ENCODE results near the gene CPPED1.

GRCh38 chr16:12780467-12780866, 23.2 kb downstream of the CPPED1 start:
- TF ChIP-seq MAX (IDR thresholded peaks at IDR 0.05; ENCODE audit: low read depth, low read length) (no peak), YY1 (IDR thresholded peaks at IDR 0.05; ENCODE audit: low read depth, low read length) (no peak), CTCF (IDR thresholded peaks at IDR 0.05 in 2 of 3, conservative IDR thresholded peaks at IDR 0.05 in 1 of 3; ENCODE audit: control insufficient read depth in 2 of 3, extremely low read depth in 1 of 3, insufficient read depth in 1 of 3, low read depth in 3 of 3, low read length in 3 of 3) (no peak), KAT2A (conservative IDR thresholded peaks at IDR 0.05; ENCODE audit: control insufficient read depth, low read depth, low read length) (no peak), EED (IDR thresholded peaks at IDR 0.05; ENCODE audit: low read depth) (no peak), POLR2A (IDR thresholded peaks at IDR 0.05; ENCODE audit: low read depth, low read length) (no peak), ELK1 (IDR thresholded peaks at IDR 0.05; ENCODE audit: low read depth, low read length) (no peak), CBFB (IDR thresholded peaks at IDR 0.05; ENCODE audit: low read depth) (no peak), NRF1 (conservative IDR thresholded peaks at IDR 0.05; ENCODE audit: low read depth, low read length) (no peak), ATF3 (IDR thresholded peaks at IDR 0.05; ENCODE audit: borderline replicate concordance, extremely low read depth, low read depth, low read length) (no peak), NBN (IDR thresholded peaks at IDR 0.05) (no peak), MXI1 (IDR thresholded peaks at IDR 0.05; ENCODE audit: low read depth, low read length) (no peak), ZBTB33 (IDR thresholded peaks at IDR 0.05) (no peak)
- TF ChIP-seq, protein P1, sequence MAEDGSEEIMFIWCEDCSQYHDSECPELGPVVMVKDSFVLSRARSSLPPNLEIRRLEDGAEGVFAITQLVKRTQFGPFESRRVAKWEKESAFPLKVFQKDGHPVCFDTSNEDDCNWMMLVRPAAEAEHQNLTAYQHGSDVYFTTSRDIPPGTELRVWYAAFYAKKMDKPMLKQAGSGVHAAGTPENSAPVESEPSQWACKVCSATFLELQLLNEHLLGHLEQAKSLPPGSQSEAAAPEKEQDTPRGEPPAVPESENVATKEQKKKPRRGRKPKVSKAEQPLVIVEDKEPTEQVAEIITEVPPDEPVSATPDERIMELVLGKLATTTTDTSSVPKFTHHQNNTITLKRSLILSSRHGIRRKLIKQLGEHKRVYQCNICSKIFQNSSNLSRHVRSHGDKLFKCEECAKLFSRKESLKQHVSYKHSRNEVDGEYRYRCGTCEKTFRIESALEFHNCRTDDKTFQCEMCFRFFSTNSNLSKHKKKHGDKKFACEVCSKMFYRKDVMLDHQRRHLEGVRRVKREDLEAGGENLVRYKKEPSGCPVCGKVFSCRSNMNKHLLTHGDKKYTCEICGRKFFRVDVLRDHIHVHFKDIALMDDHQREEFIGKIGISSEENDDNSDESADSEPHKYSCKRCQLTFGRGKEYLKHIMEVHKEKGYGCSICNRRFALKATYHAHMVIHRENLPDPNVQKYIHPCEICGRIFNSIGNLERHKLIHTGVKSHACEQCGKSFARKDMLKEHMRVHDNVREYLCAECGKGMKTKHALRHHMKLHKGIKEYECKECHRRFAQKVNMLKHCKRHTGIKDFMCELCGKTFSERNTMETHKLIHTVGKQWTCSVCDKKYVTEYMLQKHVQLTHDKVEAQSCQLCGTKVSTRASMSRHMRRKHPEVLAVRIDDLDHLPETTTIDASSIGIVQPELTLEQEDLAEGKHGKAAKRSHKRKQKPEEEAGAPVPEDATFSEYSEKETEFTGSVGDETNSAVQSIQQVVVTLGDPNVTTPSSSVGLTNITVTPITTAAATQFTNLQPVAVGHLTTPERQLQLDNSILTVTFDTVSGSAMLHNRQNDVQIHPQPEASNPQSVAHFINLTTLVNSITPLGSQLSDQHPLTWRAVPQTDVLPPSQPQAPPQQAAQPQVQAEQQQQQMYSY (CRISPR knock-in tag; IDR thresholded peaks at IDR 0.05), result no peak
